HG03439 (cell line): ENCODE results near the gene GPT2.
"Not testable (repeated sequence)": the region's sequence is repeated elsewhere in the genome, so short reads cannot be mapped to it uniquely, and the experiment has no call there.

ENCODE experiments used
- ATAC-seq: cut with Tn5 transposase; IDR thresholded peaks from one replicate; pipeline ENCODE4 v1.9.1; 2021; ENCODE audit warnings: mild to moderate bottlenecking, moderate library complexity; ENCODE audit not compliant: unreplicated experiment

GPT2 gene

DNA sequence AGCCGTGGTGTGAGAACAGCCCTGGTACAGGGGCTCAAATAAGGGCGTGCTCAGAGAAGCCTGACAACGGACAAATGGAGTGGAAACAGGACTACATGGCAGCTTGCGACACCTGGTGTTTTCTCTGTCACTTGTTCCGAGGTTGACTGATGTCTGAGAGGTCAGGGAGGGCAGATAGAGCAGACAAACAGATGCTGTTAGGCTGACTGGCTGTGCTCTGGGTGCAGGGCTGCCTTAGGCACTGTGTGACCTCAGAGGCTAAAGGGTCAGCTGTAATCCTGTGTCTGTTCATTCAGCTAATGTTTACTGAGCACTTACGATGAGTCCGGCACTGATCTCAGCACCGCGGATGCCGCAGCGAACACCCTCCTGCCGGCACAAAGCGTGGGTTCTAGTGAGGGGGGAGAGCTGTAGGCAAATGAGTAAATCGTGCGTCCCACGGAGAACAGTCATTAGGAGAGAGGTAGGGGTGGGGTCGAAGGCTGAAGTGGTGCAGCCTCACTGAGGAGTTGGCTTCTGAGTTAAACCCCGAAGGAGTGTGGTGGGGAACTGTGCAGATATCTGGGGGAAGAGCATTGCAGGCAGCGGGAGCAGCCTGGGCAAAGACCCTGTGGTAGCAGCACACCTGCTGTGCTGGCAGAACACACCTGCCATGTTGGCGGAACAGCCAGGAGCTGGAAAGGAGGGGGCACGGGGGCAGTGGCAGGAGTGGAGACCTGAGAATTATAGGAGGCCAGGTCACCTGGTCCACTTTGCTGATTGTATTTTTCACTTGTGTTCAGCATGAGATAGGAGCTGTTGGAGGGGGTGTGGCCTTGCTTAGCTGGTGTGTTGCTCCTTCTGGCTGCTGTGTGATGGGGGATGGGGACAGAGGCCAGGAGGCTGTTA is 35.0 kb downstream of the GPT2 start:
- peak; percentile 85 for ATAC-seq

DNA sequence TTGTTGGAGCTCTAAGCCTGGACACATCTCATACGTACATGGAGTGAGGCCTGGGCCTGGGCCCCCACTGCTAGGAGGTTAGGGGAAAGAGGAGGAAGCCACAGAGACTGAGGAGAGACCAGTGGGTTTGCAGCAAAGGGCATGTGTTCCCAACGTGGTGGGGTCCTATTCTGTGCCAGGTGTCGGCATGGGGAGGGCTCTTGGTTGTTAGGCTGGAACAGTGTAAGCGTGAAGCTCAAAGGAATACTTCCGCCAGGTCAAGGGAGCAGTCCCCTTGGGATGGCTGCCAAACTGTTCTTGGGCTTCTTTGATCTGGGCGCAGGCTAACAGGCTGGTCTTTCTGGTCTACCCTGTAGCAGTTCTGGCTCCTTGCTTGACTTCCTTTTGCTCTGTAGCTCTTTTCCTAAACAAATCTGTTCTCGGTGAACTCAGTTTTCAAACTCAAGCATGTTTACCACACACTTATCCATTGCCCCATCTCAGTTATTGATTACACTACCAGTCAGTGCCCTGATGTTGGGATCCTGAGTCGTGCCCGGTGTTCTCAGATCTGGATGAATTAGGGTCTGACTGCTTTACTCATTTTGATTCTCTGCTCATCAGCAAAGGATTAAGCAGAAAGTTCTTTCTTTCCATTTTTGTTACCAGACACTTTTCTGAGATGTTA is 36.4 kb downstream of the GPT2 start:
- ATAC-seq = no peak

DNA sequence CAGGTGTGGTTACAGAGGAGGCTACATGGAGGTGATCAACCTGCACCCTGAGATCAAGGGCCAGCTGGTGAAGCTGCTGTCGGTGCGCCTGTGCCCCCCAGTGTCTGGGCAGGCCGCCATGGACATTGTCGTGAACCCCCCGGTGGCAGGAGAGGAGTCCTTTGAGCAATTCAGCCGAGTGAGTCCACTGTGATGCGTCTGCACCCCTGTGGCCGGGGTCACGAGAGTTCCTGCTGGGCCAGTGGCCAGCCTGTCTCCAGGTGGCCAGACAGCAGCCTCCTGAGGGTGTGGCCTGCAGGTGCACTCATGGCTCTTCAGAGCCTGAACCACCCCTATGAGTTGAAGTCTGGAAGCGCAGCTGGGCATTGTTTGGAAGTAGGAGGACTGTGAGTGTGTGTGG is 38.1 kb downstream of the GPT2 start:
- no peak for ATAC-seq

DNA sequence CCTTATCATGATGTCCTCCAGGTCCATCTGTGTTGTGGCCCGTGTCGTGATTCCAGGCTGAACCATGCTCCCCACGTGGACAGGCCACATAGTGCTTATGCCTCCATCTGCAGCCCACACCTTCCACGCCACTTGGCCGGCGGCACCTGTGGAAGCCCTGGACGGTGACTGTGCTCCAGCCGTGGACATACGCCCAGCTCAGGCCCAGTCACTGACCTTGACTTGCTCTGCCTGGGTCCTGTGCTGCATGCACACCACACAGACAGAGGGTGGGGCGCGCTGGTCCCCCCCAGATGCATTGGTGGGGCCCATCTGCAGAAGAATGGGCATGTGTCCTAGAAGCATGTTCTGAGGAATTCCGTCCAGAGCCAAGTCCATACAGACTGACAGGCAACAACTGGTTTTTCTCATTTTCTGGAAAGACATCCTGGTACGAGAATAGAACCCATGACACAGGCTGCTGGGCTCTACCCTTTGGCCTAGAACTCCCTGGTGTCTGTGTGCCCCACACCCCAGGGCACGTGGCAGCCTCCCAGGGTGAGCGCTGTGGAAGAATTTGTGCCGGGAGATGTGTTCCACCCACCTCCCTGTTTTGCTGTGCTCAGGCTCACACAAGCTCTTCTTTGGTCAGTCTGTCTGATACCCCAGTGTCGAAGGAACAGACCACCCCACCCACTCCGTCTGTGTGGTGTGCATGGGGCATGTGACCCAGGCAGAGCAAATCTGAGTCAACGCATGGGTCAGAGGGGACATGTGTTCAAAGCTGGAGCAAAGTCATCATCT is 39.5 kb downstream of the GPT2 start:
- no peak for ATAC-seq

DNA sequence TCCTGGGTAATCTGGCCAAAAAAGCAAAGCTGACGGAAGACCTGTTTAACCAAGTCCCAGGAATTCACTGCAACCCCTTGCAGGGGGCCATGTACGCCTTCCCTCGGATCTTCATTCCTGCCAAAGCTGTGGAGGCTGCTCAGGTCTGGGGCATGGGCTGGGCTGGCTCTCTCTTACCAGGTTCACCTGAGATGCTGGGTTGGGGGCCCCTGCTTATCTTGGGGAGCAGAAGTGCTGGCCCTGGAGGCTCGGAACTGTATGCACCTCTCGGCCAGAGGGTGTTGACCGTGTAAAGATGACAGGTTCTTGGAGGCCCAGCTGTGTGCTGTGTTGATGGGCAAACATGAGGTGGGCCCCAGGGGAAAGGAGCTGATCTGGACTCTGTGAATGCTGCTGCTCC is 40.2 kb downstream of the GPT2 start:
- ATAC-seq = no peak

- ATAC-seq = no peak
Observed at GRCh38 chr16:46926470-46927225, 42.5 kb downstream of the GPT2 start.

- ATAC-seq = no peak
Observed at GRCh38 chr16:46927273-46927672, 43.1 kb downstream of the GPT2 start.

- ATAC-seq = no peak
Observed at GRCh38 chr16:46928811-46929210, 44.6 kb downstream of the GPT2 start.

GRCh38 chr16:46929378-46930332 is 45.5 kb downstream of the GPT2 start:
- no peak for ATAC-seq

GRCh38 chr16:46930861-46931260 is 46.7 kb downstream of the GPT2 start:
- no peak for ATAC-seq

DNA sequence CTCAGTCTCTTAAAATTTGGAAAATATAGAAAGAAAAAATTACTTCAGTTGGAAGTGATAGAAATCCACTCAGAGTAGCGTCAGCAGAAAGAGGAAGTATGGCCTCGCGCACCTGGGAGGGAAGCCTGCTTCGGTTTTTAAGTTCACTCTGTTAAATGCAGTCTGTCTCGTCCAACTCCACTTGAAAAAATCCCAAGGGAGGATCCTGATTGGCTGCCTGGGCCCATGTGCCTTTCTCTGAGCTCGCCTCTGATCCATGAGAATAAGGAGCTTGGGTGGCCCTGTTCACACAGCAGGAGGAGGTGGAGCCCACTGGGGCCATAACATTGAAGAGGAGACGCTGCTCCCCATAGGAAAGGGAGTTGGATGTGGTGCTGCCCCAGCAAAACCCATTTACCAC is 48.6 kb downstream of the GPT2 start:
- no peak for ATAC-seq

- no peak for ATAC-seq
Observed at GRCh38 chr16:46937536-46937935, 53.4 kb downstream of the GPT2 start.

GRCh38 chr16:46944713-46945112 is 60.6 kb downstream of the GPT2 start:
- not testable (repeated sequence) for ATAC-seq

GRCh38 chr16:46947900-46948547 is 63.9 kb downstream of the GPT2 start:
- ATAC-seq = peak; percentile 65

DNA sequence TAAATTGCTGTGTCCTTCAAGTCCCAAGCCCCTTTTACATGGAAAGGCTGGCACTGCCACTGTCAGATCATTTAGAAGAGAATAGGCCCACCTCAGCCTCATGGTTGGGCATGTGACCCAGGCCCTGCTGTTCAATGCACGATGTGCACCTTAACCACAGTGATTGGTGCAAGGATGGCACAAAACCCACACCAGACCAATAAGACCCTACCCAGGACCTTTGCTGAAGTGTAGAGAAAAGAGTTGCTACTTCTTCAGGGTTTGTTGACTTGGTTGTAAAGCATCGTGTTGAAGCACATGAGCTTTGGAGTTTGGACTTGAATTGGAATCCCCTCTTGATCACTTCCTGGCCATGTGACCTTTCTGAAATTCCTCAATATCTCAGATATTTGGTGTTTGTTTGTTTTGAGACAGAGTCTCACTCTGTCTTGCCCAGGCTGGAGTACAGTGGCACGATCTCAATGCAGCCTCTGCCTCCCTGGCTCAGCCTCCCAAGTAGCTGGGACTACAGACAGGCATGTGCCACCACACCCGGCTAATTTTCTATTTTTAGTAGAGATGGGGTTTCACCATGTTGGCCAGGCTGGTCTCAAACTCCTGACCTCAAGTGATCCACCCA is 64.5 kb downstream of the GPT2 start:
- ATAC-seq = no peak

- peak; percentile 49 for ATAC-seq
Observed at GRCh38 chr16:46949241-46949892, 65.2 kb downstream of the GPT2 start.

DNA sequence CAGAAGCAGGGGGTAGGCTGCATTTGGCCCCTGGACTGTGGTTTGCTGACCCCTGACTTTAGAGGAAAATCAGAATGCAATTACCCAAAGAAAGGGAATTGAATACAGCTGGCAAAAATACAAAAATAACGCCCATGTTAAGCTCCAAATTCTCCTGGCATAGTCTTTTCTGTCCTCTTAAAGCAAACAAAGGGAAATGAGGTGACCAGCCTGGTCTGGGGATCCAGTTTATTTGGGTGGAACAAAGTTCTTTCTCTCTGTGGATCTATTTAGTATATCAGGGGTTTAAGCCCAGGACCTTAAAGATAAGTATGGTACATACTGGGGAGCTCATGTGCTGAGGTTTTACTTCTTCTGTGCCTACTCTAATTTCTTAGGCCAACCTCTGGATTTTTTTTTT is 65.8 kb downstream of the GPT2 start:
- ATAC-seq = no peak

GRCh38 chr16:46954562-46954961 is 70.4 kb downstream of the GPT2 start:
- ATAC-seq = no peak
